K562 (cell line): ENCODE data around the gene NUTF2. TPM values are rescaled to one million over a fixed set of nuclear protein-coding genes. Genes with fewer than 3 reads are reported as not detected.
A peak's percentile ranks its signal among the peaks of the same experiment; 100 is the strongest.
"Not testable (repeated sequence)": the region's sequence is repeated elsewhere in the genome, so short reads cannot be mapped to it uniquely, and the experiment has no call there.

Experiments used
- ATAC-seq: fragments of 200-7000 bp; cut with Tn5 transposase; 3 replicates; pipeline ENCODE4 v1.9.1; 2020; ENCODE audit warnings: moderate library complexity
- BruUV-seq: library from RNA; stranded (reverse); fragments of 400-500 nt; replicated peaks from 2 replicates; lab custom pipeline; 2021; lab: Mats Ljungman, UMichigan
- CTCF ChIA-PET: fragments of 300-600 bp; formaldehyde crosslinking; extraction: SDS; loops from one replicate; lab custom pipeline; 2021; ENCODE audit warnings: low intra/inter-chr PET ratio; lab: Yijun Ruan, JAX
- POLR2A ChIA-PET: fragments of 300-600, 350-650 bp; sonication (Branson Sonifier 250); formaldehyde crosslinking; extraction: SDS; loops from one replicate; lab custom pipeline; 2021; ENCODE audit warnings: antibody characterized with exemption, inconsistent platforms; lab: Yijun Ruan, JAX
- DNase-seq, 4 experiments: peaks; one replicate each; pipeline versions ENCODE4 v3.0.0 to v3.0.0-alpha.2; 2011 to 2018; ENCODE audit warnings: low spot score in 3 of 4, mixed read lengths in 3 of 4; ENCODE audit errors: extremely low read depth in 1 of 4
- FAIRE-seq: peaks from 2 replicates; lab custom pipeline; 2011; peaks lifted over from hg19 to GRCh38; lab: Jason Lieb, UNC
- H2AFZ ChIP-seq: 2 replicates; pipeline ENCODE4 v1.6.0; 2011; ENCODE audit warnings: low read depth, low read length, control low read depth, inconsistent platforms
- H3K27ac ChIP-seq: fragments of 200-600 bp; 3 replicates; pipeline ENCODE4 v1.8.0; 2011; ENCODE audit warnings: low read depth, mild to moderate bottlenecking, control low read depth, inconsistent platforms, low read length, moderate library complexity, mixed read lengths; ENCODE audit errors: extremely low read depth
- H3K27me3 ChIP-seq, 2 experiments: fragments of 300-600 bp in 1 of 2; 2 replicates in 1 of 2; 3 replicates in 1 of 2; pipeline versions ENCODE4 v1.6.0 to v1.8.0; 2011; ENCODE audit warnings: inconsistent platforms in 2 of 2, low read length in 2 of 2, mild to moderate bottlenecking in 1 of 2, mixed read lengths in 1 of 2, moderate library complexity in 1 of 2; ENCODE audit not compliant: control insufficient read depth in 2 of 2, insufficient read depth in 2 of 2
- H3K36me3 ChIP-seq: fragments of 300-600 bp; 3 replicates; pipeline ENCODE4 v1.8.0; 2011; ENCODE audit warnings: mild to moderate bottlenecking, low read length, inconsistent platforms; ENCODE audit not compliant: control insufficient read depth, insufficient read depth
- H3K4me1 ChIP-seq, 2 experiments: fragments of 200-600 bp in 1 of 2; replicated peaks in 1 of 2; 2 replicates in 1 of 2; 3 replicates in 1 of 2; pipeline versions ENCODE4 v1.5.1 to v1.8.0; 2011; ENCODE audit warnings: inconsistent platforms in 2 of 2, low read length in 2 of 2, mild to moderate bottlenecking in 1 of 2, mixed read lengths in 1 of 2, moderate library complexity in 1 of 2; ENCODE audit not compliant: control insufficient read depth in 2 of 2, insufficient read depth in 2 of 2
- H3K4me2 ChIP-seq: 2 replicates; pipeline ENCODE4 v1.6.1; 2011; ENCODE audit warnings: low read length, control low read depth, inconsistent platforms, mixed read lengths; ENCODE audit not compliant: insufficient read depth
- H3K4me3 ChIP-seq: fragments of 200-600 bp; sonication (generic), shearing (Covaris generic); 2 replicates; pipeline ENCODE4 v1.5.1; 2016; ENCODE audit warnings: control low read depth, inconsistent platforms
- H3K79me2 ChIP-seq: fragments of 200-600 bp; 3 replicates; pipeline ENCODE4 v1.8.0; 2011; ENCODE audit warnings: low read length, inconsistent platforms; ENCODE audit not compliant: control insufficient read depth, insufficient read depth
- H3K9ac ChIP-seq, 2 experiments: 2 replicates each; pipeline versions ENCODE4 v1.6.0 to v1.6.1; 2011; ENCODE audit warnings: low read depth in 2 of 2, low read length in 2 of 2, control low read depth in 1 of 2, inconsistent platforms in 1 of 2, mild to moderate bottlenecking in 1 of 2, mixed read lengths in 1 of 2; ENCODE audit not compliant: insufficient read depth in 1 of 2
- H3K9me1 ChIP-seq: one replicate; pipeline ENCODE4 v1.6.0; 2011; ENCODE audit warnings: inconsistent platforms, mild to moderate bottlenecking, low read length, moderate library complexity; ENCODE audit not compliant: control insufficient read depth, insufficient read depth
- H3K9me3 ChIP-seq: replicated peaks from 2 replicates; pipeline ENCODE4 v1.5.1; 2011; ENCODE audit warnings: low read depth, low read length, inconsistent platforms; ENCODE audit not compliant: control insufficient read depth, insufficient read depth
- H4K20me1 ChIP-seq: replicated peaks from 2 replicates; pipeline ENCODE4 v1.6.1; 2011; ENCODE audit warnings: low read length, inconsistent platforms, mixed read lengths; ENCODE audit not compliant: control insufficient read depth, insufficient read depth
- FIP1L1 ChIP-seq: fragments of 200-400 bp; formaldehyde crosslinking; IDR thresholded peaks from 2 replicates; pipeline ENCODE4 v1.6.1; 2018; ENCODE audit warnings: mild to moderate bottlenecking, low read depth, low read length; ENCODE audit not compliant: poor library complexity, severe bottlenecking
- MCM5 ChIP-seq: fragments of 450-650 bp; IDR thresholded peaks from 2 replicates; pipeline ENCODE4 v1.6.1; 2016; ENCODE audit warnings: low read depth
- RUNX1 ChIP-seq: sonication (generic); IDR thresholded peaks from 2 replicates; pipeline ENCODE4 v1.6.1; 2016; ENCODE audit warnings: antibody characterized with exemption, low read depth
- SAFB ChIP-seq: fragments of 200-400 bp; formaldehyde crosslinking; IDR thresholded peaks from 2 replicates; pipeline ENCODE4 v1.6.1; 2017; ENCODE audit warnings: low read depth, low read length, borderline replicate concordance
- XRCC5 ChIP-seq: fragments of 200-400 bp; formaldehyde crosslinking; IDR thresholded peaks from 2 replicates; pipeline ENCODE4 v1.6.1; 2017; ENCODE audit warnings: low read depth, mild to moderate bottlenecking, low read length
- WGBS: fragments of 100-300 bp; shearing (Covaris generic); methylation state at CpG from one replicate; pipeline ENCODE4 v1.1.6; 2016; ENCODE audit warnings: low coverage, mixed read lengths; ENCODE audit not compliant: insufficient coverage; ENCODE audit errors: missing lambda C conversion rate; 5-methylcytosine and 5-hydroxymethylcytosine counted together
- in situ Hi-C: fragments of 300-500 bp; cut with MboI; formaldehyde crosslinking; loops from 4 replicates; pipeline ENCODE4 v1.15.0; 2018; ENCODE audit warnings: inconsistent platforms, mixed read lengths
- intact Hi-C: fragments of 100-400 bp; cut with micrococcal nuclease; formaldehyde crosslinking; loops from 2 replicates; pipeline ENCODE4 v1.14.2; 2022
- polyA plus RNA-seq, 8 experiments: library from polyadenylated mRNA; depleted of rRNA in 4 of 8; stranded (reverse) in 5 of 8; unstranded in 3 of 8; fragments of >200 nt; fragmentation: Nextera tagmentation in 2 of 8; fragmentation: Illumina TruSeq in 1 of 8; extraction: Ambion mirVana in 2 of 8; extraction: Trizol in 1 of 8; gene quantifications; 2 replicates each; pipeline versions ENCODE4 v1.2.1 to v1.2.3, GENCODE V29; 2011 to 2014; ENCODE audit warnings: inconsistent platforms in 1 of 8, missing spikeins in 1 of 8
- total RNA-seq, 7 experiments: library from RNA; depleted of rRNA in 6 of 7; stranded (reverse); fragments of >200 nt in 6 of 7; fragmentation: Illumina TruSeq in 2 of 7; extraction: Trizol in 2 of 7; gene quantifications; 2 replicates each; pipeline versions ENCODE4 v1.2.1 to v1.2.3, GENCODE V29; 2011 to 2021; ENCODE audit warnings: low replicate concordance in 1 of 7

Gene NUTF2
- total and polyA plus RNA-seq, 9 of the 15 experiments (the other 6 are each of a cell fraction or from before 2014, with no cell fraction given): 106 to 248 (median 147) TPM

- ATAC-seq (no peak), DNase-seq (no peak)
- no peaks in the 10 kb centered on the region for H3K9me1 ChIP-seq
- no peak overlapping the region for H3K4me2 ChIP-seq
- no TSS peak for BruUV-seq
- POLR2A ChIA-PET: interaction anchor here (0.5 to 1.3 kb wide), 7 partner anchors 9 to 190 kb away, joined by 3 to 4 read pairs (median 3); no protein-coding TSS in a partner anchor
- H3K27me3 ChIP-seq: no peaks in the 10 kb centered on the region
- WGBS: 82% methylated on average over 11 of the region's 11 CpGs
- peaks cover 70% of the 10 kb centered on the region for H3K79me2 ChIP-seq
- H3K36me3 ChIP-seq: peaks cover 76% of the 10 kb centered on the region
- H3K9me3 ChIP-seq: no peaks in the 10 kb centered on the region
- peaks cover 11 to 17% of the 10 kb centered on the region in 2 experiments for H3K4me1 ChIP-seq
- peaks cover 32% of the 10 kb centered on the region for H4K20me1 ChIP-seq
- no peak overlapping the region for H2AFZ ChIP-seq
- TF ChIP-seq MCM5 (no peak), XRCC5 (no peak), RUNX1 (no peak), FIP1L1 (no peak), SAFB (no peak)
- TF ChIP-seq, all 486 proteins: peak for 0
- intact Hi-C loops: no loop called here
- peak overlapping the region in 1 of 2 experiments; percentile 82; a peak in 1 of 4 replicates for H3K9ac ChIP-seq
- CTCF ChIA-PET: no interaction called here
- H3K4me3 ChIP-seq: no peak overlapping the region
- H3K27ac ChIP-seq: peak overlapping the region; percentile 35; the same call in 1 of the 3 replicates
- no peak for FAIRE-seq
- in situ Hi-C loops: no loop called here
Measured at GRCh38 chr16:67862623-67863583, 16.2 kb downstream of the NUTF2 start.

- H3K9me1 ChIP-seq, H3K4me2 ChIP-seq, FAIRE-seq, intact Hi-C loops, ATAC-seq, BruUV-seq, H2AFZ ChIP-seq, H3K9me3 ChIP-seq, in situ Hi-C loops, H3K4me3 ChIP-seq, H3K27me3 ChIP-seq, DNase-seq, H3K27ac ChIP-seq: not testable (repeated sequence)
- ChIA-PET POLR2A (interaction anchor here (0.6 to 1.3 kb wide), 4 partner anchors 10 to 229 kb away, joined by 3 to 4 read pairs (median 4); no protein-coding TSS in a partner anchor), CTCF (interaction anchor here (1.7 kb wide), 1 partner anchor 47 kb away, joined by 13 read pairs; no protein-coding TSS in a partner anchor)
- Histone ChIP-seq H3K79me2 (peaks cover 58% of the 10 kb centered on the region), H3K9ac (peak overlapping the region in 1 of 2 experiments; percentile 31; a peak in 1 of 4 replicates), H4K20me1 (peaks cover 27% of the 10 kb centered on the region), H3K4me1 (peaks cover 10 to 11% of the 10 kb centered on the region in 2 experiments; a peak in 4 of 5 replicates), H3K36me3 (peaks cover 80% of the 10 kb centered on the region; the same call in 2 of the 3 replicates)
- 89% methylated on average over 5 of the region's 6 CpGs for WGBS
Measured at GRCh38 chr16:67864044-67864443, 17.3 kb downstream of the NUTF2 start.
